ENCODE measurements around the gene NUP133. TPM values are rescaled to one million over a fixed set of nuclear protein-coding genes. Genes with fewer than 3 reads are reported as not detected.

NUP133 gene
- total and polyA plus RNA-seq, 10 of the 15 experiments (the other 5 are each of a cell fraction or from before 2014, with no cell fraction given) = 10.9 to 45.4 (median 29.2) TPM

GRCh38 chr1:229434005-229434640 is 74.0 kb downstream of the NUP133 start, which contains the start of gene ACTA1 (continued):
- no peak for TF ChIP-seq ZBTB33 (IDR thresholded peaks at IDR 0.05)
- no peak for TF ChIP-seq CBX5 (IDR thresholded peaks at IDR 0.05; ENCODE audit: low read depth)

GRCh38 chr1:229433364-229434004 is 74.7 kb downstream of the NUP133 start:
- Histone ChIP-seq H3K9me3 (replicated peaks; ENCODE audit: control insufficient read depth, insufficient read depth, low read length) (peaks cover 8% of the 10 kb centered on the region; the same call in 1 of the 3 replicates), H3K27me3 (replicated peaks in 1 of 2; ENCODE audit: control insufficient read depth in 2 of 2, insufficient read depth in 2 of 2, low read length in 1 of 2) (peaks cover 12 to 14% of the 10 kb centered on the region in 2 experiments), H4K20me1 (ENCODE audit: control insufficient read depth, insufficient read depth) (peaks cover 4% of the 10 kb centered on the region; the same call in 1 of the 2 replicates), H3K79me2 (ENCODE audit: control insufficient read depth, insufficient read depth, low read length) (no peaks in the 10 kb centered on the region), H3K36me3 (ENCODE audit: control insufficient read depth in 2 of 2, insufficient read depth in 2 of 2, low read length in 1 of 2) (no peaks in the 10 kb centered on the region), H3K9ac (ENCODE audit: control insufficient read depth, insufficient read depth, low read length) (no peak overlapping the region), H3K4me3 (no peak overlapping the region), H2AFZ (ENCODE audit: control insufficient read depth, low read depth, low read length) (no peak overlapping the region), H3K4me1 (ENCODE audit: control insufficient read depth, insufficient read depth, low read length) (no peaks in the 10 kb centered on the region), H3K4me2 (ENCODE audit: control insufficient read depth, insufficient read depth) (no peak overlapping the region), H3K27ac (ENCODE audit: control insufficient read depth, insufficient read depth) (no peak overlapping the region)
- WGBS (ENCODE audit: insufficient coverage, insufficient replicate concordance, low lambda C conversion rate, missing lambda C conversion rate) = 43% methylated on average over 18 of the region's 19 CpGs
- FAIRE-seq (no peak), ATAC-seq (no peak), DNase-seq (ENCODE audit: low read depth, low spot score) (no peak)
- ChIA-PET RAD21 (ENCODE audit: unreplicated experiment) (no interaction called here), POLR2A (no interaction called here), CTCF (no interaction called here), SMC1A (ENCODE audit: uncharacterized antibody, unreplicated experiment) (no interaction called here)
- BruUV-seq (replicated peaks) = no TSS peak
- intact Hi-C loops (cut with micrococcal nuclease; ENCODE audit: unreplicated experiment) = no loop called here
- in situ Hi-C loops (cut with MboI) = no loop called here
- TF ChIP-seq RB1 (IDR thresholded peaks at IDR 0.05; ENCODE audit: borderline replicate concordance) (no peak), ZNF384 (IDR thresholded peaks at IDR 0.05; ENCODE audit: borderline replicate concordance, low read depth, low read length) (no peak), POU2F2 (IDR thresholded peaks at IDR 0.05; ENCODE audit: borderline replicate concordance, low read depth, low read length) (no peak), GABPA (IDR thresholded peaks at IDR 0.05; ENCODE audit: low read depth) (no peak), RELB (IDR thresholded peaks at IDR 0.05; ENCODE audit: low read depth) (no peak), PAX5 (IDR thresholded peaks at IDR 0.05; ENCODE audit: borderline replicate concordance, low read depth, low read length) (no peak), PBX3 (IDR thresholded peaks at IDR 0.05; ENCODE audit: insufficient replicate concordance, low read depth, low read length) (no peak), E2F4 (IDR thresholded peaks at IDR 0.05; ENCODE audit: low read depth, low read length) (no peak), ZBTB33 (IDR thresholded peaks at IDR 0.05) (no peak), EP300 (IDR thresholded peaks at IDR 0.05; ENCODE audit: borderline replicate concordance in 1 of 2, control insufficient read depth in 1 of 2, low read depth in 2 of 2, low read length in 2 of 2) (no peak), PAX8 (IDR thresholded peaks at IDR 0.05) (no peak), IRF4 (IDR thresholded peaks at IDR 0.05; ENCODE audit: low read depth, low read length) (no peak)
